Skeletal muscle tissue (tissue), 4 donors: Measurements from ENCODE around the gene HAUS7. TPM values are rescaled to one million over a fixed set of nuclear protein-coding genes. Genes with fewer than 3 reads are reported as not detected.

Source experiments
- H3K27ac ChIP-seq: one replicate; pipeline ENCODE4 v1.7.0; 2013; ENCODE audit warnings: mild to moderate bottlenecking, low read depth, low read length, inconsistent platforms
- H3K27me3 ChIP-seq, 3 donors: one replicate each; pipeline ENCODE4 v1.7.0; 2013; ENCODE audit warnings: low read length in 3 of 3; ENCODE audit not compliant: control insufficient read depth in 3 of 3, insufficient read depth in 3 of 3
- H3K36me3 ChIP-seq, 3 donors: one replicate each; pipeline ENCODE4 v1.7.0; 2013; ENCODE audit warnings: low read length in 3 of 3; ENCODE audit not compliant: control insufficient read depth in 3 of 3, insufficient read depth in 3 of 3
- H3K4me1 ChIP-seq, 3 donors: one replicate each; pipeline ENCODE4 v1.7.0; 2013; ENCODE audit warnings: low read length in 3 of 3, mild to moderate bottlenecking in 3 of 3; ENCODE audit not compliant: control insufficient read depth in 3 of 3, insufficient read depth in 3 of 3
- H3K4me3 ChIP-seq, 3 donors: one replicate each; pipeline ENCODE4 v1.7.0; 2013; ENCODE audit warnings: low read length in 3 of 3
- H3K9ac ChIP-seq, 3 donors: one replicate each; pipeline ENCODE4 v1.7.0; 2013; ENCODE audit warnings: low read length in 3 of 3, mild to moderate bottlenecking in 3 of 3, moderate library complexity in 2 of 3, low read depth in 1 of 3
- H3K9me3 ChIP-seq, 3 donors: one replicate each; pipeline ENCODE4 v1.7.0; 2013; ENCODE audit warnings: low read length in 3 of 3; ENCODE audit not compliant: control insufficient read depth in 3 of 3
- total RNA-seq: library from RNA; depleted of rRNA; stranded (reverse); fragments of >200 nt; gene quantifications from one replicate; pipeline ENCODE4 v1.2.3, GENCODE V29; 2014
- donor health status: Osteomylitis.

The HAUS7 gene
- 11.0 TPM for total RNA-seq

GRCh38 chrX:153470411-153471363 is at the start of gene HAUS7:
Gene HAUS7, minus strand, starts transcription at chrX:153470576. Its CDS starts 19 bp downstream, at chrX:153470557.
- Histone ChIP-seq H3K27ac (peak within 1 kb of the TSS; percentile 70), H3K27me3 (no peaks in the 10 kb centered on the region), H3K4me1 (peaks cover 12 to 18% (median 15%) of the 10 kb centered on the region in 3 donors), H3K36me3 (peaks cover 0 to 2% (median 0%) of the 10 kb centered on the region in 3 donors), H3K4me3 (peak within 1 kb of the TSS; percentile 71 to 77 (median 74)), H3K9ac (peak within 1 kb of the TSS; percentile 65 to 78 (median 73)), H3K9me3 (no peaks in the 10 kb centered on the region)

- Histone ChIP-seq H3K4me3 (no peak overlapping the region), H3K27ac (no peak overlapping the region), H3K9ac (no peak overlapping the region), H3K36me3 (no peaks in the 10 kb centered on the region), H3K9me3 (no peaks in the 10 kb centered on the region), H3K27me3 (peaks cover 18 to 63% (median 43%) of the 10 kb centered on the region in 3 donors), H3K4me1 (peaks cover 0 to 4% (median 0%) of the 10 kb centered on the region in 3 donors)
These were observed 49.4 kb upstream of the HAUS7 start for GRCh38 chrX:153519569-153520286.

- Histone ChIP-seq H3K9ac (no peak overlapping the region), H3K36me3 (no peaks in the 10 kb centered on the region), H3K9me3 (no peaks in the 10 kb centered on the region), H3K27me3 (peaks cover 18 to 56% (median 37%) of the 10 kb centered on the region in 3 donors), H3K4me1 (peaks cover 0 to 4% (median 0%) of the 10 kb centered on the region in 3 donors), H3K4me3 (no peak overlapping the region), H3K27ac (no peak overlapping the region)
These were observed 47.8 kb upstream of the HAUS7 start for GRCh38 chrX:153517946-153518834.

- Histone ChIP-seq H3K9me3 (no peaks in the 10 kb centered on the region), H3K36me3 (no peaks in the 10 kb centered on the region), H3K27me3 (peaks cover 18 to 53% (median 34%) of the 10 kb centered on the region in 3 donors), H3K4me3 (no peak within 1 kb of the TSS), H3K27ac (no peak within 1 kb of the TSS), H3K9ac (no peak within 1 kb of the TSS), H3K4me1 (peaks cover 0 to 4% (median 0%) of the 10 kb centered on the region in 3 donors)
These were observed 47.0 kb upstream of the HAUS7 start, which contains the start of gene ATP2B3 for GRCh38 chrX:153517423-153517822. Gene ATP2B3, plus strand, starts transcription at chrX:153517642. Its CDS starts 18,606 bp downstream, at chrX:153536248.

GRCh38 chrX:153516073-153516472 is 45.7 kb upstream of the HAUS7 start:
- no peaks in the 10 kb centered on the region for H3K9me3 ChIP-seq
- H3K4me1 ChIP-seq, result peaks cover 0 to 6% (median 0%) of the 10 kb centered on the region in 3 donors
- H3K4me3 ChIP-seq, result no peak overlapping the region
- no peaks in the 10 kb centered on the region for H3K36me3 ChIP-seq
- H3K27me3 ChIP-seq, result peaks cover 15 to 40% (median 29%) of the 10 kb centered on the region in 3 donors
- H3K27ac ChIP-seq, result no peak overlapping the region
- H3K9ac ChIP-seq, result no peak overlapping the region

GRCh38 chrX:153515435-153515834 is 45.1 kb upstream of the HAUS7 start:
- no peak overlapping the region for H3K4me3 ChIP-seq
- peaks cover 0 to 4% (median 0%) of the 10 kb centered on the region in 3 donors for H3K4me1 ChIP-seq
- no peaks in the 10 kb centered on the region for H3K36me3 ChIP-seq
- H3K9me3 ChIP-seq, result no peaks in the 10 kb centered on the region
- H3K27me3 ChIP-seq, result peaks cover 11 to 38% (median 23%) of the 10 kb centered on the region in 3 donors
- H3K9ac ChIP-seq, result no peak overlapping the region
- H3K27ac ChIP-seq, result no peak overlapping the region

- no peak overlapping the region for H3K27ac ChIP-seq
- H3K4me1 ChIP-seq, result peaks cover 0 to 4% (median 0%) of the 10 kb centered on the region in 3 donors
- H3K36me3 ChIP-seq, result no peaks in the 10 kb centered on the region
- H3K27me3 ChIP-seq, result peaks cover 9 to 35% (median 14%) of the 10 kb centered on the region in 3 donors
- no peak overlapping the region for H3K4me3 ChIP-seq
- no peak overlapping the region for H3K9ac ChIP-seq
- no peaks in the 10 kb centered on the region for H3K9me3 ChIP-seq
These were observed 43.9 kb upstream of the HAUS7 start for GRCh38 chrX:153514259-153514658.

- Histone ChIP-seq H3K9me3 (no peaks in the 10 kb centered on the region), H3K4me1 (peaks cover 0 to 4% (median 0%) of the 10 kb centered on the region in 3 donors), H3K36me3 (no peaks in the 10 kb centered on the region), H3K4me3 (no peak overlapping the region), H3K27me3 (peaks cover 1 to 25% (median 6%) of the 10 kb centered on the region in 3 donors), H3K9ac (no peak overlapping the region), H3K27ac (no peak overlapping the region)
These were observed 42.9 kb upstream of the HAUS7 start for GRCh38 chrX:153513265-153513664.

GRCh38 chrX:153512501-153512893 is 42.1 kb upstream of the HAUS7 start:
- peaks cover 0 to 23% (median 5%) of the 10 kb centered on the region in 3 donors for H3K27me3 ChIP-seq
- H3K9ac ChIP-seq, result no peak overlapping the region

More at GRCh38 chrX:153512501-153512893, 42.1 kb upstream of the HAUS7 start:
- Histone ChIP-seq H3K36me3 (no peaks in the 10 kb centered on the region), H3K27ac (no peak overlapping the region), H3K4me3 (no peak overlapping the region), H3K9me3 (no peaks in the 10 kb centered on the region), H3K4me1 (peaks cover 0 to 9% (median 5%) of the 10 kb centered on the region in 3 donors)
